ENCODE measurements around the gene MYO10. TPM values are rescaled to one million over a fixed set of nuclear protein-coding genes. Genes with fewer than 3 reads are reported as not detected.

The MYO10 gene
- total and polyA plus RNA-seq, 4 experiments from 2014 or later = 0.05 to 0.17 TPM; not detected in 2

DNA sequence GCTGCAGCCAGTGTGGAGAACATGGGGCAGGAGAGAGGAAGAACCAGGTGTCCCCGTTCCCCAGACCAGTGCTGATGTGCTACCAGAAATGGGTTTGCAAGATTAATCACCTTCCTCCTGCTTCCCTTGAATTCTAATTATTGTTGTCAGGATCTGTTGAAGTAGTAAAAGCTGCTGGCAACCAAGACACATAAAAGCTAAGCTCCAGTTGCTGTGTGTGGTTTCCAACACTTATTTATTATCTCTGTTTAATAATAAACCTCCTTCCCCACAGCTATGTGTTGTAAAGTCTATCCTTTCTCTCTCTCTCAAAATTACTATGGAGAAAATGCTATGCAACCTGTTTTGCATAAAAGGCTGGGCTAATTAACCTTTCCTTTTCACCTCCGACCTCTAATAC, 317.0 kb downstream of the MYO10 start:
- Mint-ChIP-seq H3K27ac (no peak overlapping the region), H3K4me3 (no peak overlapping the region), H3K27me3 (no peaks in the 10 kb centered on the region), H3K9me3 (no peaks in the 10 kb centered on the region), H3K36me3 (peaks cover 0 to 11% of the 10 kb centered on the region in 2 donors), H3K4me1 (peaks cover 16 to 19% (median 17%) of the 10 kb centered on the region in 4 donors)
- Histone ChIP-seq H3K27ac (ENCODE audit: low read depth, low read length) (no peak overlapping the region), H3K27me3 (ENCODE audit: insufficient read depth, low read length) (no peaks in the 10 kb centered on the region), H3K4me3 (ENCODE audit: low read length in 2 of 2) (no peak overlapping the region), H3K36me3 (ENCODE audit: insufficient read depth, low read length) (no peaks in the 10 kb centered on the region), H3K9me3 (ENCODE audit: control insufficient read depth in 1 of 2, low read length in 2 of 2) (no peaks in the 10 kb centered on the region), H3K4me1 (ENCODE audit: insufficient read depth, low read length) (peaks cover 35% of the 10 kb centered on the region)
- intact Hi-C loops (cut with micrococcal nuclease) = no loop called here
- DNase-seq = no peak
- ChIA-PET CTCF (ENCODE audit: partially characterized antibody) (no interaction called here), POLR2A (ENCODE audit: partially characterized antibody) (no interaction called here)

DNA sequence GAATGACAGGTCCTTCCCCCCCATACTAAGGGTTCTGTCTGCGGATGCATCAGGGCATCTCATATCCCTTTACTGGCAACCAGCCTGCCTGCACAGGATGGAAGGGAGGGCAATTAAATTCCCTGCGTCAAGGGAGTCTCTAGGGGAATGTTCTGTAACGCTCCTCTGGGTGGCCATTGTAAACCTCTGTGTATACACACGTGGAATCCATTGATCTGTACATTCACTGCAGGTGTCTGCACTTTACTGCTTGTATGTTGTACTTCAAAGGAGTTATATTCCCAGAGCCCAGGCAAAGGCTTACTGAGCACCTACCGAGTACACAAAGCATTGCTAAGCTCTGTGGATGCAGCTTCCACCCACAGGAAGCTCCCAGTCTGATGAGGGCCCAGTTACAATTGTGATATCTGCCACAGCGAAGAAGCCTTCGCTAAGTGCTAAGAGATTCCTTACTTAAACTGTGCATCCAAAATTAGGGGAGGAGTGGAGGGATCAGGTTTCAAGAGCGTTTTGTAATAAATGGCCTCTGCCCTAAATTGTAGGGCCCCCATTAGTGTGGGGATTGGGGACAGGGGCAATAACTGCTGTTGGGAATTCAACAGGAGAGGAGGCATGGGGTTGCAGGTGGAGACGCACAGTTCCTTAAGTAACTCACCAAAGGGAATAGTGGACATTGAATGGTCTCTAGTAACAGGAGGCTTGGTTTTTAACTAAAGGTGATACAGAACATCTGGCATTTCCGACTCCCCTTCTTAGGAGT, 317.8 kb downstream of the MYO10 start:
- intact Hi-C loops (cut with micrococcal nuclease) = no loop called here
- no peak for DNase-seq
- no peaks in the 10 kb centered on the region for H3K36me3 ChIP-seq (ENCODE audit: insufficient read depth, low read length)
- H3K4me1 ChIP-seq (ENCODE audit: insufficient read depth, low read length) = peaks cover 42% of the 10 kb centered on the region
- Mint-ChIP-seq H3K4me1 (peaks cover 17 to 27% (median 23%) of the 10 kb centered on the region in 4 donors), H3K9me3 (no peaks in the 10 kb centered on the region), H3K27me3 (no peaks in the 10 kb centered on the region), H3K36me3 (peaks cover 0 to 11% of the 10 kb centered on the region in 2 donors), H3K27ac (no peak overlapping the region), H3K4me3 (no peak overlapping the region)
- ChIA-PET POLR2A (ENCODE audit: partially characterized antibody) (interaction anchor here (0.6 to 4.7 kb wide), 5 partner anchors 10 to 63 kb away, joined by 3 to 92 read pairs (median 9); no protein-coding TSS in a partner anchor), CTCF (ENCODE audit: partially characterized antibody) (interaction anchor here (2.0 kb wide), 1 partner anchor 9 kb away, joined by 10 read pairs; no protein-coding TSS in a partner anchor)
- H3K4me3 ChIP-seq (ENCODE audit: low read length in 2 of 2) = no peak overlapping the region
- H3K9me3 ChIP-seq (ENCODE audit: control insufficient read depth in 1 of 2, low read length in 2 of 2) = no peaks in the 10 kb centered on the region
- peak overlapping the region; percentile 91 for H3K27ac ChIP-seq (ENCODE audit: low read depth, low read length)
- H3K27me3 ChIP-seq (ENCODE audit: insufficient read depth, low read length) = no peaks in the 10 kb centered on the region

DNA sequence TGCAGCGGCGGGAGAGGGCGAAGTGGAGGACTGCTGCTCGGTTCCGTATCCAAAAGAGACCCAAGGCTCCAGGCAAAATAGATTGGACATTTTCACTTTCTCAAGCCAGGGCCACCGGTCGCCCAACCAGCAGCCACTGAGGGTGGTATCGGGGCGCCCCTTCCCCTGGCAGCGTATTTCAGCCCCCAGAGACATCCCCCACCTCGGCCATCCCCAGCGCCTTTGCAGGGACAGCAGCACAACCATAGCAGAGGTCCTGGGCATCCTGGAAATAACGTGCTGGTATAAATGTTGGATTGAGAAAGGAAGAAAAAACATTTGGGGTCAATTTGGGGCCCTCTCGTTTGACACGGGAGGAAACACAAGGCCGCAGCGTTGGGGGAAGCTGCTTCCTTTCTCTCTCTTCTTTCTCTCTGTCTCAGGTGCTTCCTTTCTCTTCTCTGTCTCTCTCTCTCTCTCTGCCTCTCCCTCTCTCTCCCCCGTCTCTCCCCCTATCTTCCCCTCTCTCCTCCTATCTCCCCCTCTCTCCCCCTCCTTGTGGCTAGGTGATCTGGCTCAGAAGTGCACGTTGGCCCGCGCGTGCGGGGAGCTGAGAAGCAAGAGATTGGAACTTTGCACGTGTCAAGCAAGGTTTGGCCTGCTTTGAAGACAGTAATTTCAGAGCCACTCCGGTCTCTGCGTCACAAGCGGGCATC, 318.7 kb downstream of the MYO10 start:
- intact Hi-C loops (cut with micrococcal nuclease) = loop anchor here (1.0 to 2.0 kb wide), 3 partner anchors 12 to 152 kb away; partner anchors contain the start of gene ZNF622
- Mint-ChIP-seq H3K27ac (no peak overlapping the region), H3K4me3 (no peak overlapping the region), H3K27me3 (no peaks in the 10 kb centered on the region), H3K36me3 (peaks cover 0 to 11% of the 10 kb centered on the region in 2 donors), H3K9me3 (no peaks in the 10 kb centered on the region), H3K4me1 (peaks cover 23 to 35% (median 30%) of the 10 kb centered on the region in 4 donors)
- H3K27ac ChIP-seq (ENCODE audit: low read depth, low read length) = peak overlapping the region; percentile 91
- CTCF ChIA-PET (ENCODE audit: partially characterized antibody) = interaction anchor here (0.9 to 2.0 kb wide), 4 partner anchors 10 to 53 kb away, joined by 3 to 10 read pairs (median 4); no protein-coding TSS in a partner anchor
- peak; percentile 53 to 85 (median 61) for DNase-seq
- H3K4me3 ChIP-seq (ENCODE audit: low read length in 2 of 2) = peak overlapping the region; percentile 52 to 66
- H3K9me3 ChIP-seq (ENCODE audit: control insufficient read depth in 1 of 2, low read length in 2 of 2) = no peaks in the 10 kb centered on the region
- no peaks in the 10 kb centered on the region for H3K27me3 ChIP-seq (ENCODE audit: insufficient read depth, low read length)
- POLR2A ChIA-PET (ENCODE audit: partially characterized antibody) = interaction anchor here (0.6 to 4.7 kb wide), 8 partner anchors 9 to 62 kb away, joined by 3 to 92 read pairs (median 4); no protein-coding TSS in a partner anchor
- no peaks in the 10 kb centered on the region for H3K36me3 ChIP-seq (ENCODE audit: insufficient read depth, low read length)
- H3K4me1 ChIP-seq (ENCODE audit: insufficient read depth, low read length) = peaks cover 47% of the 10 kb centered on the region

DNA sequence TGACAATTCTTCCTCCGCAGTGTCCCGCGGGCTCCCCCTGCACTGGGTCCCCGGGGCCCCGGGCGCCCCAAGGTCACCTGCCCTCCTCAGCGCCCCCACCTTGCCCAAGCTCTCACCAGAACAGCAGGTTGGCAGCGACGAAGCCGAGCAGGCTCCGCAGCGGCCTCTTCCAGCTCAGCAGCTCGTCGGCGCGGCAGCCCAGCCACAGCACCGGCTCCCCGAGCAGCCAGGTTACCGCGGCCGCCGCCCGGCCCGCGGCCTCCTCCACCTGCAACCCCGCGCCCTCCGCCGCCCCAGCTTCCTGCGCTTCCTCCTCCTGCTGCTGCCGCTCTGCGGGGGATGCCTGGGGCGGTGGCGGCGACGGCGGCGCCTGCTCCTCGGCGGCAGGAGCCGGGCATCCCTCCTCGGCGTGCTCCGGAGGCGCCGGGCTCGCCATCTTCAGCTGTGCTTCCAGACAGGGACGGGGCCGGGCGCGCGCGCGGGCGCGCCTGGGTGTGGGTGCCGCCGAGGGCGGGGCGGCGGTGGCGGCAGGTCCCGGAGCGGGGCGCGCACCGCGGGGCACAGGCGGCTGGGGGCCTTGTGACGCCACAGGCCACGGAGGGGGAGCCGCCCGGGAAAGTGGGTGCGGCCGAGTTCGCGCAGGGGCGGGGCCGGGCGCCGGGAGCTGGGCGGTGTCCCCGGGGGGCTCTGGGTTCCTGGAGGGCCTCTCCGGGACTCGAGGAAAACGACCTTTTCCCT, 319.4 kb downstream of the MYO10 start, which contains the start of gene RETREG1:
RETREG1 (minus strand) TSS at position 462 of the 738 bp plus-strand sequence; CDS start at position 436, 26 bp downstream.
- Mint-ChIP-seq H3K4me1 (peaks cover 26 to 39% (median 34%) of the 10 kb centered on the region in 4 donors), H3K27me3 (no peaks in the 10 kb centered on the region), H3K27ac (peak within 1 kb of the TSS in 6 of 7 donors; percentile 89 to 97 (median 96)), H3K36me3 (peaks cover 0 to 11% of the 10 kb centered on the region in 2 donors), H3K4me3 (peak within 1 kb of the TSS in 7 of 8 donors; percentile 91 to 99 (median 96)), H3K9me3 (no peaks in the 10 kb centered on the region)
- DNase-seq = peak; percentile 84 to 89 (median 88)
- intact Hi-C loops (cut with micrococcal nuclease) = loop anchor here (1.0 to 2.0 kb wide), 3 partner anchors 13 to 151 kb away; partner anchors contain the start of gene ZNF622
- Histone ChIP-seq H3K4me1 (ENCODE audit: insufficient read depth, low read length) (peaks cover 53% of the 10 kb centered on the region), H3K9me3 (ENCODE audit: control insufficient read depth in 1 of 2, low read length in 2 of 2) (no peaks in the 10 kb centered on the region), H3K4me3 (ENCODE audit: low read length in 2 of 2) (peak within 1 kb of the TSS; percentile 53 to 66), H3K36me3 (ENCODE audit: insufficient read depth, low read length) (no peaks in the 10 kb centered on the region), H3K27me3 (ENCODE audit: insufficient read depth, low read length) (no peaks in the 10 kb centered on the region), H3K27ac (ENCODE audit: low read depth, low read length) (peak within 1 kb of the TSS; percentile 91)
- POLR2A ChIA-PET (ENCODE audit: partially characterized antibody) = interaction anchor here (0.8 to 4.7 kb wide), 8 partner anchors 9 to 145 kb away, joined by 3 to 92 read pairs (median 4); no protein-coding TSS in a partner anchor
- CTCF ChIA-PET (ENCODE audit: partially characterized antibody) = interaction anchor here (0.9 to 2.0 kb wide), 4 partner anchors 11 to 53 kb away, joined by 3 to 10 read pairs (median 4); no protein-coding TSS in a partner anchor

DNA sequence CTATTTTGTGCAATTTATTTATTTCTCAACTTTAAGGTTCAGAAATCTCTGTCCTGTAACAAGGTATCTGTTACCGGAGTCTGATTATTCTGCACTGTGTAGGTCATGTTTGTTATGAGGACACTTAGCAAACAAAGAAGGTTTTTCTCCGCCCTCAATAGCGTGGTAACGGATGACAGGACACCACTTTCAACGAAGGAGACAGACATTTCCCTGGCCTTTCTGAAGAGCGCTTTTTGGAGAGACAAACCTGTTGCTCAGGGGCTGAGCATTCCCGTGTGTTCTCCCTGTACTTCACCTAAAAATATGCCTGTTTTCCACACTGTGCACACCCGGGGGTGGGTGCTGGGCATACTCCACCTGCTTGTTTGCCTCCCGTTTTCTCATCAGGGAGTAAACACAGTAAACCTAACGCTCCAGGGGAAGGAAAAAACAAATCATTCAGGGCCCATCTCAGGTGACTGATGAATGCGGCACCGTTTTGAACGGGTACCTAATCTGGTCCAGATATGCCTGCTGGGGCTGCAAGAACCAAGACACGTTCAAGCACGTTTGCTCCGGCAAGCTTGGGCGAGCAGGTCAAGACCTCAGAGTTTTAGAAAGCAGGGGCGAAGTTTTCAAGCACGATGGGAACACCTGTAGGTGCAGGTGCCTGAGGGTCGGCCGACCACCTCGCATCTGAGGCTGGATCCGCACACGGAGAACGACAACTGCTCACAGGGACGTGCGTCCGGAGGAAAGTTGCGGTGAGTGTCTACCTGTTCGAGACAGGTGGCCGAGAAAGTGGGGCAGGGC, 320.1 kb downstream of the MYO10 start:
- intact Hi-C loops (cut with micrococcal nuclease) = loop anchor here (2.0 kb wide), 1 partner anchor 57 kb away; no protein-coding TSS in a partner anchor
- peaks cover 0 to 11% of the 10 kb centered on the region in 2 donors for H3K36me3 Mint-ChIP-seq
- Histone ChIP-seq H3K9me3 (ENCODE audit: control insufficient read depth in 1 of 2, low read length in 2 of 2) (no peaks in the 10 kb centered on the region), H3K36me3 (ENCODE audit: insufficient read depth, low read length) (no peaks in the 10 kb centered on the region), H3K4me3 (ENCODE audit: low read length in 2 of 2) (peak overlapping the region; percentile 53 to 66), H3K27ac (ENCODE audit: low read depth, low read length) (peak overlapping the region; percentile 91), H3K4me1 (ENCODE audit: insufficient read depth, low read length) (peaks cover 56% of the 10 kb centered on the region), H3K27me3 (ENCODE audit: insufficient read depth, low read length) (no peaks in the 10 kb centered on the region)
- H3K27ac Mint-ChIP-seq = peak overlapping the region in 6 of 7 donors; percentile 89 to 97 (median 96)
- POLR2A ChIA-PET (ENCODE audit: partially characterized antibody) = interaction anchor here (1.0 to 4.7 kb wide), 7 partner anchors 8 to 144 kb away, joined by 3 to 92 read pairs (median 5); no protein-coding TSS in a partner anchor
- CTCF ChIA-PET (ENCODE audit: partially characterized antibody) = interaction anchor here (1.0 to 2.3 kb wide), 4 partner anchors 11 to 54 kb away, joined by 3 to 10 read pairs (median 5); no protein-coding TSS in a partner anchor
- peak in 3 of 5 donors; percentile 15 to 19 (median 16) for DNase-seq
- no peaks in the 10 kb centered on the region for H3K27me3 Mint-ChIP-seq
- H3K4me3 Mint-ChIP-seq = peak overlapping the region in 7 of 8 donors; percentile 91 to 99 (median 96)
- peaks cover 33 to 43% (median 39%) of the 10 kb centered on the region in 4 donors for H3K4me1 Mint-ChIP-seq
- peaks cover 0 to 2% (median 0%) of the 10 kb centered on the region in 8 donors for H3K9me3 Mint-ChIP-seq

DNA sequence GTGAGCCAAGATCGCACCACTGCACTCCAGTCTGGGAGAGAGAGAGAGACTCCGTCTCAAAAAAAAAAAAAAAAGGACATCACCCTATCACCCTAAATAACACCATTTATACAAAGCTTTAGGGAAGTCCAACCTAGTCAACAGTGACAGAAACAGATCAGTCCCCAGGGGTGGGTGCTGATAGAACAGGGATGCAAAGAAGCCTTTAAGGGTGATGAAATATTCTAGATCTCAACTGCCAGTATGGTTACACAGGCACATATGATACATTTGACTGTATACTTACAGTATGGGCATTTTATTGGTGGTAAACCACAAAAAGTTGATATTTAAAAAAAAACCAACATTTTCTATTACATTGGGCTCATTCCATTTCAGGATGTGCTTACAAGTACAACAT, 324.1 kb downstream of the MYO10 start:
- Mint-ChIP-seq H3K27ac (peak overlapping the region in 2 of 7 donors; percentile 18 to 31), H3K27me3 (no peaks in the 10 kb centered on the region), H3K9me3 (peaks cover 0 to 2% (median 0%) of the 10 kb centered on the region in 8 donors), H3K36me3 (peaks cover 2 to 15% of the 10 kb centered on the region in 2 donors), H3K4me1 (peaks cover 46 to 76% (median 53%) of the 10 kb centered on the region in 4 donors), H3K4me3 (peak overlapping the region in 3 of 8 donors; percentile 15 to 70 (median 52))
- no peak for DNase-seq
- H3K27ac ChIP-seq (ENCODE audit: low read depth, low read length) = no peak overlapping the region
- no peaks in the 10 kb centered on the region for H3K27me3 ChIP-seq (ENCODE audit: insufficient read depth, low read length)
- H3K9me3 ChIP-seq (ENCODE audit: control insufficient read depth in 1 of 2, low read length in 2 of 2) = no peaks in the 10 kb centered on the region
- H3K4me1 ChIP-seq (ENCODE audit: insufficient read depth, low read length) = peaks cover 39% of the 10 kb centered on the region
- ChIA-PET POLR2A (ENCODE audit: partially characterized antibody) (no interaction called here), CTCF (ENCODE audit: partially characterized antibody) (interaction anchor here (1.2 kb wide), 1 partner anchor 16 kb away, joined by 3 read pairs; no protein-coding TSS in a partner anchor)
- no peak overlapping the region for H3K4me3 ChIP-seq (ENCODE audit: low read length in 2 of 2)
- H3K36me3 ChIP-seq (ENCODE audit: insufficient read depth, low read length) = no peaks in the 10 kb centered on the region
- intact Hi-C loops (cut with micrococcal nuclease) = no loop called here

Measured in CD4-positive, alpha-beta memory T cell (primary cell).